ENCODE results near the gene MPZL1. TPM values are rescaled to one million over a fixed set of nuclear protein-coding genes. Genes with fewer than 3 reads are reported as not detected.

The MPZL1 gene
- total and polyA plus RNA-seq, 9 donors: 30.3 to 180 (median 80.1) TPM

- WGBS, 3 donors: 94 to 96% (median 96%) methylated on average over 5 of the region's 5 CpGs
- Histone ChIP-seq H3K36me3 (no peaks in the 10 kb centered on the region), H3K4me3 (no peak overlapping the region), H3K27ac (no peak overlapping the region), H3K27me3 (no peaks in the 10 kb centered on the region), H3K9me3 (no peaks in the 10 kb centered on the region), H3K4me1 (ENCODE audit: insufficient read depth) (no peaks in the 10 kb centered on the region)
- TF ChIP-seq EP300 (IDR thresholded peaks at IDR 0.05): no peak
- TF ChIP-seq, protein P1, sequence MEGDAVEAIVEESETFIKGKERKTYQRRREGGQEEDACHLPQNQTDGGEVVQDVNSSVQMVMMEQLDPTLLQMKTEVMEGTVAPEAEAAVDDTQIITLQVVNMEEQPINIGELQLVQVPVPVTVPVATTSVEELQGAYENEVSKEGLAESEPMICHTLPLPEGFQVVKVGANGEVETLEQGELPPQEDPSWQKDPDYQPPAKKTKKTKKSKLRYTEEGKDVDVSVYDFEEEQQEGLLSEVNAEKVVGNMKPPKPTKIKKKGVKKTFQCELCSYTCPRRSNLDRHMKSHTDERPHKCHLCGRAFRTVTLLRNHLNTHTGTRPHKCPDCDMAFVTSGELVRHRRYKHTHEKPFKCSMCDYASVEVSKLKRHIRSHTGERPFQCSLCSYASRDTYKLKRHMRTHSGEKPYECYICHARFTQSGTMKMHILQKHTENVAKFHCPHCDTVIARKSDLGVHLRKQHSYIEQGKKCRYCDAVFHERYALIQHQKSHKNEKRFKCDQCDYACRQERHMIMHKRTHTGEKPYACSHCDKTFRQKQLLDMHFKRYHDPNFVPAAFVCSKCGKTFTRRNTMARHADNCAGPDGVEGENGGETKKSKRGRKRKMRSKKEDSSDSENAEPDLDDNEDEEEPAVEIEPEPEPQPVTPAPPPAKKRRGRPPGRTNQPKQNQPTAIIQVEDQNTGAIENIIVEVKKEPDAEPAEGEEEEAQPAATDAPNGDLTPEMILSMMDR (IDR thresholded peaks at IDR 0.05): no peak
- no peak for TF ChIP-seq POLR2A (IDR thresholded peaks at IDR 0.05)
- intact Hi-C loops (cut with DNase I): no loop called here
- DNase-seq: no peak
These were observed 55.5 kb downstream of the MPZL1 start for GRCh38 chr1:167777269-167777650.

DNA sequence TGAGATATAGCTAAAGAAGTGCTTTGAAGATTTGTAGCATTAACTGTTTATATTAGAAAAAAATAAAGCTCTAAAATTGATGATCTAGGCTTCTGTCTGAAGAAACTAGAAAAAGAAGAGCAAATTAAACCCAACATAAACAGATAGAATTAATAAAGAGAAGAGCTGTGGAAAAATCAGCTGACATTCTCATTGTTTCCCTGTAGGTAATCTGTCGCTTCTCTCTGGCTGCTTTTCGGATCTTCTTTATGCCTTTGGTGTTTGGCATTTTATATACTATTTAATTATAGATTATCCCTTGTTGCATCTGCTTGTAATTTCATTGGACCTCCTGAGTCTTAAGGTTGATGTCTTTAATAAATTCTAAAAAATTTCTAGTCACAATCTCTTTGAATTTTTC is 59.8 kb downstream of the MPZL1 start:
- intact Hi-C loops (cut with DNase I): no loop called here
- TF ChIP-seq, protein P1 (IDR thresholded peaks at IDR 0.05): no peak
- TF ChIP-seq EP300 (IDR thresholded peaks at IDR 0.05): no peak
- no peak for TF ChIP-seq POLR2A (IDR thresholded peaks at IDR 0.05)
- Histone ChIP-seq H3K9me3 (no peaks in the 10 kb centered on the region), H3K27me3 (no peaks in the 10 kb centered on the region), H3K27ac (no peak overlapping the region), H3K36me3 (no peaks in the 10 kb centered on the region), H3K4me1 (ENCODE audit: insufficient read depth) (no peaks in the 10 kb centered on the region), H3K4me3 (no peak overlapping the region)
- no peak for DNase-seq
- 97 to 98% (median 98%) methylated on average over 2 of the region's 2 CpGs for WGBS, 3 donors

GRCh38 chr1:167782946-167783345 is 61.2 kb downstream of the MPZL1 start:
- Histone ChIP-seq H3K27ac (no peak overlapping the region), H3K4me3 (no peak overlapping the region)
- 91 to 98% (median 96%) methylated on average over 1 of the region's 1 CpG for WGBS, 3 donors

GRCh38 chr1:167784876-167785550 is 63.2 kb downstream of the MPZL1 start:
- DNase-seq: no peak

More at GRCh38 chr1:167782946-167783345, 61.2 kb downstream of the MPZL1 start:
- no peaks in the 10 kb centered on the region for H3K9me3 ChIP-seq
- intact Hi-C loops (cut with DNase I): no loop called here
- no peaks in the 10 kb centered on the region for H3K27me3 ChIP-seq
- H3K4me1 ChIP-seq (ENCODE audit: insufficient read depth): no peaks in the 10 kb centered on the region
- no peak for DNase-seq
- no peaks in the 10 kb centered on the region for H3K36me3 ChIP-seq
- TF ChIP-seq POLR2A (IDR thresholded peaks at IDR 0.05): no peak
- no peak for TF ChIP-seq EP300 (IDR thresholded peaks at IDR 0.05)
- TF ChIP-seq, protein P1 (IDR thresholded peaks at IDR 0.05): no peak

More at GRCh38 chr1:167784876-167785550, 63.2 kb downstream of the MPZL1 start:
- Histone ChIP-seq H3K36me3 (no peaks in the 10 kb centered on the region), H3K4me3 (no peak overlapping the region), H3K4me1 (ENCODE audit: insufficient read depth) (no peaks in the 10 kb centered on the region), H3K27me3 (no peaks in the 10 kb centered on the region), H3K27ac (no peak overlapping the region), H3K9me3 (no peaks in the 10 kb centered on the region)
- 95 to 98% (median 96%) methylated on average over 3 of the region's 3 CpGs for WGBS, 3 donors
- intact Hi-C loops (cut with DNase I): no loop called here
- no peak for TF ChIP-seq POLR2A (IDR thresholded peaks at IDR 0.05)
- TF ChIP-seq, protein P1 (IDR thresholded peaks at IDR 0.05): no peak
- TF ChIP-seq EP300 (IDR thresholded peaks at IDR 0.05): no peak

Measured in ovary (tissue), 9 donors.